Erythroblast (primary cell): ENCODE results near the gene HS6ST2.

Experiments
- DNase-seq, 2 experiments: peaks; one replicate each; lab custom pipeline; 2025; lab: John Stamatoyannopoulos, UW
- GATA1 ChIP-seq: IDR thresholded peaks from 2 replicates; pipeline ENCODE4 v1.6.1; 2011; ENCODE audit warnings: low read depth, mild to moderate bottlenecking, control low read depth, low read length, moderate library complexity
- POLR2A ChIP-seq: IDR thresholded peaks from 2 replicates; pipeline ENCODE4 v1.6.1; 2011; ENCODE audit warnings: mild to moderate bottlenecking, low read length

HS6ST2 gene

DNA sequence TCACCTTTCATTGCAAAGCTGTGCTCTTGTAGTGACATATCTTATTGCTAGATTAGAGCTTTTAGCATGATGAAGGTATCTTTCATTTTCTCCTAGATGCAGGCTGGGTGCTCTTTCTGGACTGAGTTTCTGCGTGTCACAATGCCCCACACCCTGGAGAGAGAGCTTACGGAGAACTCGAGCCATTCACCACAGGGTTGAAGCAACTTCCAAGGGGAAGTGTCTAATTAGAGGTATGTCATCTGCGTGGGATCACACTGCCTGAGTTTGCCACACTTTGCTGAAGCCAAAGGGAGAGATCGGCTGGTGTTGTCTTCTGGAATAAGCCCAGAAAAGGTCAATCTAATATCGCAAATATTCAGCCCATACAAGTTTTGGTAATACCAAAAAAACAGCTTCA, 290.3 kb downstream of the HS6ST2 start:
- TF ChIP-seq GATA1 (no peak), POLR2A (no peak)
- DNase-seq = no peak

DNA sequence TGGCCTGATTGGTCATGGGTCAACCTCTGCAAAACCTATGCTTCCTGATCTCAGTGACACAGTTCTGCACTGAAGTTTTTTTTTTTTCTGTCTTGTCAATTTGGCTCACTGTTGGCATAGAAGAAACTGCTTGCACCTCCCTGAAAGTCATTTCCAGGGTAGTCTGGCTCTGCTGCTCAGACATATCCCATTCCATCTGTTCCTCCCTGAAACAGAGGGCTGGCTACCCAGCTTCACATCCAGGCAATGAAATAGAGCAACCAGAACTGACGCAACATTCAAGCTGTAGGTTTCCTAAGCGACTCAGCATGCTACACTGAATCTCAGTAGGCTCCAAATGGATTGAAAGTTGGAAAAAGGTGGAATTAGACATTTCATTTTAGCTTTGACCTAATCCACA, 292.8 kb downstream of the HS6ST2 start:
- TF ChIP-seq POLR2A (no peak), GATA1 (no peak)
- no peak for DNase-seq

DNA sequence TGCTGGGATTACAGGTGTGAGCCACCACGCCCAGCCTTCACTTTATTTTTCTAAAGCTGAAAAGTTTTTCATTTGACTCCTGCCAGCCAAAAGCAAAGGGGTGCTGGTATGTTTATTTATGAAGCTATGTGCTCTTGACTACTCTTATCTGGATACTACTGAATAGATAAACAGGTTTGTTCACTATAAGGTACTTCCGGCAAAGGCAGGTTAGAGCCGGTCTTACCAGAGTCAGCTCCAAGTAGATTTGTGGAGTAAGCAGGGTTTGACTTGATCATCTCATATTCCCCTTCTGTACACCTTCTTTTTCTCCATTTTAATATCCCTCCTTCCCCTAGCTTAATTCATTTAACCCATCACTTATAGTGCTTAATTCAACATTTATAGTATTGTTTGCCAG, 294.2 kb downstream of the HS6ST2 start:
- DNase-seq = no peak
- no peak for TF ChIP-seq POLR2A
- TF ChIP-seq GATA1 = no peak

DNA sequence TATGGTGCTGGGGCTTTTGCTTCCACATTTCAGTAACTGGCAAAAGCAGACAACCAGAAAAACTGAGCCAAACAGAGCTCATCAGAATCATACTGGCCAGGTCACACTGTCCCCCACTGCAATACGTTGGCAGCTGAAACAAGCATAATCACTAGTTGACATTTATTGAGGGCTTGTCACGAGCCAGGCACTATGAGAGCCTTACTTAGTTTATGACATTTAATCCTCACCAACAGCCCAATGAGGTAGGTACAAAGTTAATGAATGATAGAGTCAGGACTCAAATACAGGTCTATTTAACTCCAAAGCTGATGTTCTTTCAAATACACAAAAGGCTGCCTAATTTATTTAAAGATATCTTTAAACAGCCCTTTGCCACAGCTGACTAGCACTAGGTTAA, 295.6 kb downstream of the HS6ST2 start:
- no peak for DNase-seq

DNA sequence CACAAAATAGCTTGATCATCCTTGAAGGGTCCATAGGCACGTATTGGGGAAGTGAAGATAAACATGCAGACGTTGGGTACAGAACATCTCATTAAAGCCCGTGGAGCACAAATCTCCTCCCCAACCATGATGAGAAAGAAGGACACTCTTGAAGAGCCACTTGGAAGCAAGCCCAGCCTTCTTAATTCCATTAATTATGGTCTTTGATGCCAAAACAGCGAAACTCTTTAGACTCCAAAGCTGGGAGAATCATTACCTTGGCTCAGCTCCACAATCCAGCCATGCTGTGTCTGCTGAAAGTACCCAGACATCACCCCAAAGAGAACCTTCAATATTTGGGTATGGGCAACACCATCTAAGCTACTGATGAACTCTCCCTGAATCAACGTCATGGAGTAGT, 300.6 kb downstream of the HS6ST2 start:
- no peak for TF ChIP-seq POLR2A
- no peak for TF ChIP-seq GATA1
- no peak for DNase-seq

More for the DNA sequence above, 295.6 kb downstream of the HS6ST2 start:
- TF ChIP-seq POLR2A (no peak), GATA1 (no peak)

DNA sequence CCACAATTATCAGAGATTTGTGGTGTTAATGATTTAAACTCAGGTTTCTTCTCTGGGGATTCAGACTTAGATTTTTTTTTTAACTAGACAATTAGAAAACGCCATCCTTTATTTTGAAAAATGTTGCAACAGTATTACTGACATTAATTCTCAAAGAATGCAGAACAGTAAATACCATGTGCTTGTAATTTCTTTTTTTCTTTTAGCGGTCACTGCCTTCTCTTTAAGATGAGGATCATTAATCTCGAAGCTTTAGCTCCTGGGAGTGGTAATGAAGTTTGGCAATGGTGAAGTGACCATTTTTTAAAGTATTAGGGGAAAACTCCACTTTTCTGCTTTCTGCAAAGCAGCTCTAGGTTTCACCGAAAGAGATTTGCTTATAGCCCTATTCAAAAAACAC, 305.6 kb downstream of the HS6ST2 start:
- no peak for DNase-seq

DNA sequence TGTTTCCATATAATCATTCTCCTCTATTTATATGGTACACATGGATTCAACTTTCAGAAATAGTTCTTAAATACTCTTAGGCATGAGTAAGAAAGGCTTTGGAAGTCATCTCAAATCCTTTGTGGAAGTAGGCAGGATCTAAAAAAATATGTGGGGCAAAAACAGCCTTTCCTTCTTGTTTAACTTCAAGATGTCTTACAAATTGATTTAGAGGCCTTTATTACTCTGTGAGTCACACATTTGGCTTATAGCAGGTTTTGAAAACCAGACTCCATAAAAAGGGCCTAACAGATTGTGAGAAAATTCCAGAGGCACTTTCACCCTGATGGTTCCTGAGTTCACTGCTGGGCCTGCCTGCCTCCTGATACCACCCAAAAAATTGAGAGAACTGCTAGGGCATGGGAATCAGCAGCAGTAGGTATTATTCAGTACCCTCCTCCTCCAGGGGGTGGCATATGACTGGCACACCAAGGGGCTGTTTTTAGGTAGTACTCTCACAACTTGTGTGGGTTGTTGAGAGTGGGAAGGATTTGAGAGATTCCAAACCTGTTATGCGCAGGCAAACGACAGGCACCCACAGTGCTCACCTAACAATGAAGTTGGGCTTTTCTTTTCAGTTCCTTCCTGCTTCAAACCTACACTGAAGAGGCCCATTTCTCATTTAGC, 306.9 kb downstream of the HS6ST2 start:
- TF ChIP-seq POLR2A (no peak), GATA1 (no peak)
- no peak for DNase-seq

More for the DNA sequence above, 305.6 kb downstream of the HS6ST2 start:
- TF ChIP-seq POLR2A (no peak), GATA1 (no peak)

DNA sequence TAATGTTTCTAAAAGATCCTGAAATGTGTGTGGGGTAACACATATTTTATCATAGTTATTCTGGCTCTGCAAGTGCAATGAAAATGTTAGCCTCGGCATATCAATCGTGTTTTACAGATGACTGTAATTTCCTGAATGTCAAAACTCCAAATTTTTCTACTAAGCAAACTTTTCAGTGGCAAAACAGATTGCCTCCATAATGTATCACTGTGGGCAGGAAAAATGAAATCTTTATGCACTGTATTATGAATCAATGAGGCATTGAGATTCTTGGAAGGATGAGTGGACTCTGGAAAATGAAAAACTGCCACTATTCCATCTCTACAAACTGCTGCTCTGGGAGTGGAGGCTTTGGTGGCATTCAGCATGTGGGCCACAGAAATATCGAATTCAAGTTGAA, 309.5 kb downstream of the HS6ST2 start:
- no peak for DNase-seq
- no peak for TF ChIP-seq GATA1
- no peak for TF ChIP-seq POLR2A

DNA sequence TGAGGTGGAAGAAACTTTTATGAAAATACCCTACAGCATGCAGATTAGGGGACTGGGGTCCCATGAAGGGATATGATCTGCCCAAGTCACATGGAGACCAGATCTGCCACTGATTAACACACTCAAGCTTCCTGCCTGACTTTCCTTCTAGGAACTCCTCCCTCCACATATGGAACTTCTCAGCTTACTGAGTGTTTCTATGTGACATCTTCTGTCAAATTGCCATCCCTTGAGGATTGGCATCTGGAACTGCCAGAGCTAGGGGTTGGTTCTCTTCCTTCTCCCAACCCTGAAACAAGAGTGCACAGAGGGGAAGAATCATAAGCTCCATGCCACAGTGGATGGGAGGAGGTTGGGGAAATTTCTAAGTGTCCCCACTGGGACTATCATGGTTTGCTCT, 319.0 kb downstream of the HS6ST2 start:
- no peak for DNase-seq
- TF ChIP-seq GATA1 (no peak), POLR2A (no peak)

DNA sequence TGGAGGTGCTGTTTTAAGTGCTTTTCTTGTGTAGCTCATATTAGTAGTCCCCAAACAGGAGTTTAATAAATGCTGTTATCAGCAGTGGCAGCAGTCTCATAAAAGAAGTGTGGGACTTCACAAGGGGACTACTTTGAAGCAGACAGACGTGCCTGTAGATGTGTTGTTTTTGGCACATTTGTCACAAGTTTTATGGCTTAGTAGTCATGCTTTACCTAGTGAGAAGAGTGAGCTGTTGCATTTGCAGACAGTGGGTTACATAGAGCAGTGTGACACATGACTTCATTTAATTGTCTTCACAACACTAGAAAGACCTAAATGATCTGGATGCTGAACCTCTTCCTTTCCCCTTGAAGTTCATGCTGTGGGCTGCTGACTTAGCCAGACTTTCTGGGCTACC, 320.1 kb downstream of the HS6ST2 start:
- TF ChIP-seq GATA1 = no peak
- no peak for TF ChIP-seq POLR2A
- no peak for DNase-seq

DNA sequence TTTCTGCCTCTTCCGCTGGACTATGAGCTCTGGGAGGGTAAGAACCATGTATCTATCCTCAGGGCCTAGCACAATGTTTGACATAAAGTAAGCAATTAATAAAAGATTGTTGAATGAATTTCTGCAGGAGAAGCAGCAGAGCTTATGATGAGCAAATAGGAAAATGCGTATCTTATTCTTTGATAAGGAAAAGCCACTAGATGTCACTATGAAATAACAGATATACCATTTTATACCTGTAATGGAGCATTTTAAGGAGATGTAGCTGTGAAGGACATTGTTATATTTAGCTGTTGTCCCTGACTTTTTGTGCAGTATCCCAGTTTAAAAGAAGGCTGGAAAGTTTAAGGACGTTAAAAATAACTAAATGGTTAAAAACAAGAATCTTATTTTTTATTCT, 322.3 kb downstream of the HS6ST2 start:
- DNase-seq = no peak
- TF ChIP-seq GATA1 = no peak
- no peak for TF ChIP-seq POLR2A

DNA sequence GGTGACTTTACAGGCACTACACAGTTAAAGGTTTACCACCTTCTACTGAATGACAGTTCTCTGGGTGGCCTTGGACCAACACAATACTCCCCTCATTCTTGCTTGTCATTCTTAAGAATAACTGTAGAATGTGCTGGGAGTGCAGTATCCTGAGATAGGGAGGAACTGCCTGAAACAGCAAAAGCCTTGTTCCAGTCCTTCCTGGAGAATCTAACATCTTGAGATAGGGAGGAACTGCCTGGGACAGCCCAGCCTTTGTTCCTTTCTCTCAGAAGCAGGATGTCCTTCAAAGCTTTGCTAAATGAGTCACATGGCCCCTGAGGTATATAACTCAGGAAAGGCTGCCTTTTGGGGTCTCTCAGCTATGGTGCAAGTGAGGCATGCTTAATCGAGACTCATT, 323.9 kb downstream of the HS6ST2 start:
- no peak for DNase-seq
- no peak for TF ChIP-seq POLR2A
- no peak for TF ChIP-seq GATA1

DNA sequence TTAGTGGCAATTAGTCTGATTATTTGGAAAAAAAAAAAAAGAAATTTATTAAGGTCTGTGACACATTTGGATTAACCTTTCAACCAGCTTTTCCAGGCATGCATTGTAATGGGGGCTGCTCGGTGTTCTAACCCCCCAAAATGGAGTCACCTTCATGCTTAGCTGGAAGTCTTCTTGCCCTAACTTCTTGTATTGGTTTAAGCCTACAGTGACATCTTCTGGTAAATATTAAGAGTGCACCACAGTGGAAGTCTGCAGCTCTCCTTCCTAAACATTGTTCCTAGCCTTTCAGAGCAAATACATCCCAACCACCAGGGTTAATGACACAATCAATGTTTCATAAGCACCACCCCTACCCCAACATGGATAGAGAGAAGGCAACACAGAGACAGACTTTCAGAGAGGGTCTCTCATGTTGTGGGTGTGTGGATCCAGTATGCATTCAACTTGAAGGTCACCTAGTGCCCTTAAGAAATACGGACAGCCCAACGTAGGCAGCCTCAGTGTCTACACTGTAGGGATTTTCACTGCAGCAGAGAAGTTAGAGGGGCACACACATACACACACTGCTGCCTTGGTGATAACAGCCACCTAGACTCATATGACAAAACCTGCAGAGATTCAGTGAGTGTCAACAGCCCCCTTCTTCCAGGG, 326.7 kb downstream of the HS6ST2 start:
- TF ChIP-seq POLR2A (no peak), GATA1 (no peak)
- DNase-seq = peak; percentile 32 to 55

DNA sequence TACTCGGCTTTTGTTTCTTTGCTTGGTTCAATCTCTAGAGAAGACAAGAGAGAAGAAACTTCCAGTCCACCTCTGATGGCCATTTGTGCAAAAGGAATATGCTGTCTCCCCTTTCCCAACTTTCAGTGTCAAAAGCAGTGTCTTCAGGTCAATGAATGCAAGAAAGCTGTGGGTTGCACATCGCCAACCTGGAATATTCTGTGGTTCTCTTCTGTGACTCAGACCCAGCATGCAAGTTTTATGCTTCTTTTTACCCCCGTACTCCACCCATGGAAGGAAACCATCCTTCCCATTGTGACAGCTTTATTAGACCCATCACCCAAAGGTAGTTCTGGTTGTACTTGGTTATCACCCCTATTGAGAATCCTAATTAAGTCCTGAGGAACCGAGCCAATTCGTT, 334.0 kb downstream of the HS6ST2 start:
- no peak for DNase-seq
- no peak for TF ChIP-seq POLR2A

DNA sequence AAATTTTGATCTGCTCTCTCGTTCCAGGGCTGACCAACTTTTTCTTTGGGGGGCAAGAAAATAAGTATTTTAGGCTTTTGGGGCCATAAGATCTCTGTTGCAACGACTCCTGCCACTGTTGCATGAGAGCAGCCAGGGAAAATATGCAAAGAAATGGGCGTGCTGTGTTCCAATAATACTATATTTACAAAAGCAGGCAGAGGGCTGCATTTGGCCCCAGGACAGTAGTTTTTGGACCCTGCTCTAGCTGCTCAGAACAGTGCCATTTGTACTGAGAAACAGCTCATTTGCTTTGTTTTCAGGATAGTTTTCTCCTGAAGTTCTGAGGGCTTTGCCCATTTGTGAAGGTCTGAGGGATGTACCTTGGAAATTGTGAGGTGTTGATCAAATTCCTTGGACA, 334.5 kb downstream of the HS6ST2 start:
- TF ChIP-seq POLR2A (no peak), GATA1 (no peak)
- DNase-seq = no peak

DNA sequence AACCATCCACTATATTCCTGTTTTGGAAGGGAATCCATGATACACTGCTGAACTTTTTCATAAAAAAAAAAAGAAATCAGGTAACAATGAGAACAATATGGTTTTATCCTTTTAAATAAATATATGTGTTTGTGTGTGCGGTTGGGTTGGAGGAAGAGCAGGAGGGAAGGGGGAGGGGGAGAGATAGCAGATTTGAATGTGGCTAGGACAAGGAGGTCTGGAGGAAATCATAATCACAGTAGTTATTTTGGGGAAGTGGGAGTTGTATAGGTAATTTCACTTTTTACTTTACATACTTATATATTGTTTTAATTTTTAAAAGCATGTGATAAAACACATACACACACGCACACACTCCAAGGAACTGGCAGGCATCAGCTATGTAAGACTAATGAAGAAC, 335.1 kb downstream of the HS6ST2 start:
- TF ChIP-seq POLR2A = no peak
- TF ChIP-seq GATA1 = no peak
- DNase-seq = no peak
